B cell (primary cell): ENCODE results near the gene PTGER3. TPM values are rescaled to one million over a fixed set of nuclear protein-coding genes. Genes with fewer than 3 reads are reported as not detected.

Experiments
- ATAC-seq: fragments of 200-7000 bp; cut with Tn5 transposase; one replicate; pipeline ENCODE4 v1.10.0; 2021; ENCODE audit warnings: low read depth, mild to moderate bottlenecking, moderate number of reproducible peaks, moderate library complexity
- CTCF ChIA-PET: fragments of 350-600 bp; sonication (Branson Sonifier 250); formaldehyde crosslinking; loops from one replicate; lab custom pipeline; 2021; ENCODE audit warnings: antibody characterized with exemption, inconsistent platforms; lab: Charles Lee
- POLR2A ChIA-PET: fragments of 350-600 bp; sonication (Branson Sonifier 250); formaldehyde crosslinking; loops from one replicate; lab custom pipeline; 2021; ENCODE audit warnings: antibody characterized with exemption; lab: Charles Lee
- DNase-seq: peaks from one replicate; pipeline ENCODE4 v3.0.0; 2013
- H2AFZ ChIP-seq: 2 replicates; pipeline ENCODE4 v1.6.1; 2012; ENCODE audit warnings: mild to moderate bottlenecking, low read depth, low read length; ENCODE audit not compliant: insufficient read depth, poor library complexity, severe bottlenecking
- H3K27ac ChIP-seq, 2 donors: 1 replicate in 1 of 2; 2 replicates in 1 of 2; pipeline ENCODE4 v1.5.1; 2012 to 2013; ENCODE audit warnings: low read length in 2 of 2, mild to moderate bottlenecking in 2 of 2, moderate library complexity in 1 of 2
- H3K27me3 ChIP-seq, 4 experiments: fragments of 200-600 bp in 1 of 4; sonication (generic) in 1 of 4; replicated peaks in 1 of 4; 1 replicate in 2 of 4; 2 replicates in 2 of 4; pipeline versions ENCODE4 v1.6.1 to v1.7.0; 2013 to 2016; ENCODE audit warnings: low read length in 3 of 4, mild to moderate bottlenecking in 2 of 4, mixed read lengths in 1 of 4, moderate library complexity in 1 of 4; ENCODE audit not compliant: insufficient read depth in 4 of 4, control insufficient read depth in 3 of 4; ENCODE audit errors: control extremely low read depth in 1 of 4
- H3K36me3 ChIP-seq, 2 experiments: replicated peaks in 1 of 2; 1 replicate in 1 of 2; 2 replicates in 1 of 2; pipeline versions ENCODE4 v1.6.1 to v1.7.1; 2013; ENCODE audit warnings: low read length in 1 of 2; ENCODE audit not compliant: insufficient read depth in 2 of 2, control insufficient read depth in 1 of 2; ENCODE audit errors: control extremely low read depth in 1 of 2, extremely low read depth in 1 of 2
- H3K4me1 ChIP-seq, 2 donors: fragments of 200-600 bp in 1 of 2; sonication (generic) in 1 of 2; 1 replicate in 1 of 2; 2 replicates in 1 of 2; pipeline versions ENCODE4 v1.5.1 to v1.6.1; 2013 to 2017; ENCODE audit warnings: low read length in 2 of 2; ENCODE audit not compliant: control insufficient read depth in 2 of 2, insufficient read depth in 2 of 2
- H3K4me2 ChIP-seq: replicated peaks from 2 replicates; pipeline ENCODE3; 2012; ENCODE audit warnings: mild to moderate bottlenecking, low read depth, low read length; ENCODE audit not compliant: poor library complexity, severe bottlenecking
- H3K4me3 ChIP-seq, 5 experiments: fragments of 200-600 bp in 1 of 5; sonication (generic) in 1 of 5; 1 replicate in 3 of 5; 2 replicates in 2 of 5; pipeline versions ENCODE4 v1.5.1 to v1.7.0; 2011 to 2016; ENCODE audit warnings: low read length in 4 of 5, mild to moderate bottlenecking in 4 of 5, low read depth in 2 of 5, control low read depth in 1 of 5, moderate library complexity in 1 of 5; ENCODE audit not compliant: insufficient read depth in 1 of 5; ENCODE audit errors: control extremely low read depth in 1 of 5, extremely low read depth in 1 of 5
- H3K79me2 ChIP-seq: fragments of 200-600 bp; sonication (generic); one replicate; pipeline ENCODE4 v1.6.0; 2016; ENCODE audit warnings: low read length; ENCODE audit not compliant: control insufficient read depth, insufficient read depth
- H3K9ac ChIP-seq: fragments of 200-600 bp; sonication (generic); 2 replicates; pipeline ENCODE4 v1.6.1; 2017; ENCODE audit warnings: mild to moderate bottlenecking, low read length, moderate library complexity
- H3K9me3 ChIP-seq, 3 donors: one replicate each; pipeline versions ENCODE4 v1.6.1 to v1.7.1; 2013; ENCODE audit warnings: low read length in 2 of 3; ENCODE audit not compliant: control insufficient read depth in 2 of 3, insufficient read depth in 1 of 3; ENCODE audit errors: control extremely low read depth in 1 of 3
- H4K20me1 ChIP-seq: 2 replicates; pipeline ENCODE4 v1.6.0; 2012; ENCODE audit warnings: mild to moderate bottlenecking, low read length; ENCODE audit not compliant: insufficient read depth, control insufficient read depth, poor library complexity, severe bottlenecking
- H3K27ac Mint-ChIP-seq: one replicate; pipeline ENCODE4 v1.8.0; 2021; ENCODE audit warnings: mixed read lengths
- H3K27me3 Mint-ChIP-seq: one replicate; pipeline ENCODE4 v1.8.0; 2021; ENCODE audit warnings: mixed read lengths
- H3K4me1 Mint-ChIP-seq: one replicate; pipeline ENCODE4 v1.8.0; 2021; ENCODE audit warnings: mixed read lengths
- H3K4me3 Mint-ChIP-seq: one replicate; pipeline ENCODE4 v1.8.0; 2021; ENCODE audit warnings: mixed read lengths
- H3K9me3 Mint-ChIP-seq: one replicate; pipeline ENCODE4 v1.8.0; 2022; ENCODE audit warnings: mixed read lengths; ENCODE audit not compliant: insufficient read depth
- EZH2 ChIP-seq: IDR thresholded peaks from 2 replicates; pipeline ENCODE4 v1.6.1; 2012; ENCODE audit warnings: borderline replicate concordance, low read depth, mild to moderate bottlenecking, moderate library complexity, low read length; ENCODE audit not compliant: insufficient read depth, poor library complexity, severe bottlenecking
- WGBS: methylation state at CpG from one replicate; pipeline ENCODE4 v1.1.5; 2013; ENCODE audit warnings: missing lambda C conversion rate; ENCODE audit not compliant: insufficient coverage; 5-methylcytosine and 5-hydroxymethylcytosine counted together
- intact Hi-C: fragments of 100-400 bp; cut with micrococcal nuclease; formaldehyde crosslinking; loops from one replicate; pipeline ENCODE4 v1.10.0; 2022
- polyA plus RNA-seq: library from polyadenylated mRNA; depleted of rRNA; stranded (reverse); fragments of >200 nt; gene quantifications from 2 replicates; pipeline ENCODE4 v1.2.3, GENCODE V29; 2012
- small RNA-seq: library from RNA; depleted of rRNA; stranded (forward); fragments of <200 nt; gene quantifications from one replicate; pipeline ENCODE3, GENCODE V24; 2012; ENCODE audit warnings: low replicate concordance, low read depth; ENCODE audit not compliant: insufficient read length
- total RNA-seq, 2 donors: library from RNA; stranded (reverse); fragments of 120-200 nt in 1 of 2; gene quantifications; 1 replicate in 1 of 2; 2 replicates in 1 of 2; pipeline versions ENCODE4 v1.2.3 to v1.2.4, GENCODE V29; 2013 to 2022
- TF ChIP-seq, protein P1 (sequence below): fragments of 200-600 bp; IDR thresholded peaks from one replicate; pipeline ENCODE4 v1.8.0; 2022; ENCODE audit warnings: antibody characterized with exemption, mild to moderate bottlenecking

The PTGER3 gene
- total and polyA plus RNA-seq, 2 donors (not counting 1 experiment from before 2014, with no cell fraction given): 0.27 TPM; not detected in 1

DNA sequence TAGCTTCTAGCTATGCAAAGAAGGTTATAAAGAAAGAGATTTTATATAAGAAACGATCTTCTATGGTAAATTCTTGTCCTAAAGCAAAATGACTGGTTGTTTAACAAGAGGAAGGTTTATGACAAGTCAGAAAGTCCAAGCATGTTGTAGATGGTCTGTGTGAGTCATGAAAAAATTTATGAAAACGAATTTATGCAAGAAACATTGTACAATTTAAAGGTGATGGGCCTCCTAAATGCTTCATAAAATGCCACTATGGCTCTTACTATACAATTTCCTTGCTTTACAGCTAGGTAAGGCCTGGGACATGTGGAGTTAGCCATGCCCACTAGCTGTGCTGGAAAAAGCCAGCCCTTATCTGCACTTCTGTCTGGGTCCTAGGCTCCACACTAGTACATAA is 125.4 kb downstream of the PTGER3 start:
- H3K4me2 ChIP-seq: no peak overlapping the region
- WGBS: 67% methylated on average over 1 of the region's 2 CpGs
- no peaks in the 10 kb centered on the region for H3K4me1 ChIP-seq
- Mint-ChIP-seq H3K4me1 (no peaks in the 10 kb centered on the region), H3K27ac (no peak overlapping the region), H3K4me3 (no peak overlapping the region), H3K27me3 (no peaks in the 10 kb centered on the region), H3K9me3 (peaks cover 5% of the 10 kb centered on the region)
- POLR2A ChIA-PET: no interaction called here
- no peak overlapping the region for H3K4me3 ChIP-seq
- H2AFZ ChIP-seq: no peak overlapping the region
- TF ChIP-seq, protein P1, sequence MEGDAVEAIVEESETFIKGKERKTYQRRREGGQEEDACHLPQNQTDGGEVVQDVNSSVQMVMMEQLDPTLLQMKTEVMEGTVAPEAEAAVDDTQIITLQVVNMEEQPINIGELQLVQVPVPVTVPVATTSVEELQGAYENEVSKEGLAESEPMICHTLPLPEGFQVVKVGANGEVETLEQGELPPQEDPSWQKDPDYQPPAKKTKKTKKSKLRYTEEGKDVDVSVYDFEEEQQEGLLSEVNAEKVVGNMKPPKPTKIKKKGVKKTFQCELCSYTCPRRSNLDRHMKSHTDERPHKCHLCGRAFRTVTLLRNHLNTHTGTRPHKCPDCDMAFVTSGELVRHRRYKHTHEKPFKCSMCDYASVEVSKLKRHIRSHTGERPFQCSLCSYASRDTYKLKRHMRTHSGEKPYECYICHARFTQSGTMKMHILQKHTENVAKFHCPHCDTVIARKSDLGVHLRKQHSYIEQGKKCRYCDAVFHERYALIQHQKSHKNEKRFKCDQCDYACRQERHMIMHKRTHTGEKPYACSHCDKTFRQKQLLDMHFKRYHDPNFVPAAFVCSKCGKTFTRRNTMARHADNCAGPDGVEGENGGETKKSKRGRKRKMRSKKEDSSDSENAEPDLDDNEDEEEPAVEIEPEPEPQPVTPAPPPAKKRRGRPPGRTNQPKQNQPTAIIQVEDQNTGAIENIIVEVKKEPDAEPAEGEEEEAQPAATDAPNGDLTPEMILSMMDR: no peak
- no peak for TF ChIP-seq EZH2
- H3K36me3 ChIP-seq: no peaks in the 10 kb centered on the region
- no peaks in the 10 kb centered on the region for H3K79me2 ChIP-seq
- intact Hi-C loops: no loop called here
- DNase-seq: no peak
- H3K9me3 ChIP-seq: peaks cover 0 to 3% (median 2%) of the 10 kb centered on the region in 3 donors
- H3K27me3 ChIP-seq: no peaks in the 10 kb centered on the region
- no peak overlapping the region for H3K9ac ChIP-seq
- no peaks in the 10 kb centered on the region for H4K20me1 ChIP-seq
- CTCF ChIA-PET: interaction anchor here (2.3 kb wide), 1 partner anchor 10 kb away, joined by 4 read pairs; no protein-coding TSS in a partner anchor
- H3K27ac ChIP-seq: no peak overlapping the region
- ATAC-seq: no peak

Small RNA genes lying within 50 kb of the gene (small RNA-seq; reads per million reads assigned to genes)
- gene MIR186: 312 reads per million, percentile 97 among the genes with 10 or more reads in this experiment

Other genes with a start within 250 kb of the PTGER3 start
- 160 and 161 TPM in 2 replicates for gene ZRANB2, start 33.2 kb upstream of the PTGER3 start, total RNA-seq
- 46.9 and 88.6 TPM in 2 replicates for gene ZRANB2, start 33.2 kb upstream of the PTGER3 start, polyA plus RNA-seq